ENCODE results near the gene EPHB3. TPM values are rescaled to one million over a fixed set of nuclear protein-coding genes. Genes with fewer than 3 reads are reported as not detected.

EPHB3 gene
- polyA plus RNA-seq, 4 donors = 25.5 to 32.1 (median 28.7) TPM

- DNase-seq (ENCODE audit: low read depth in 4 of 4, low spot score in 2 of 4) = no peak
These were observed 1.4 kb downstream of the EPHB3 start for GRCh38 chr3:184562878-184563560.

DNA sequence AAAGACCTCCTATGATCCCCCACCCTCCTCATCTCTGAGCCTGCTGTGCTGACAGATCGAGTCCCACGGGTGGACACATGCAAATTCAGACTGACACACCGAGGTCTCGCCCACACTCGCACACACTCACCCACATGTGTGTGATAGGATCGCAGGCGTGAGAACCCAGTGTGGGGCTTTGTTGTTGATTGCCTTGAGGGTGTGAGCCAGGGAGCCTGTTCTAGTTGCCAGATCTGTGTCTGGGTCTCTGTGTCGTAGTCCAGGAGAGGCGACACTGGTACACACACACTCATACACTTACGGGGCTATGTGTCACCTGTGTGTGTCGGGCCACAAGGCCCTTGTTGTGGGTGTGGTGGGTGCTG is 2.0 kb downstream of the EPHB3 start:
- no peak for DNase-seq (ENCODE audit: low read depth in 4 of 4, low spot score in 2 of 4)

DNA sequence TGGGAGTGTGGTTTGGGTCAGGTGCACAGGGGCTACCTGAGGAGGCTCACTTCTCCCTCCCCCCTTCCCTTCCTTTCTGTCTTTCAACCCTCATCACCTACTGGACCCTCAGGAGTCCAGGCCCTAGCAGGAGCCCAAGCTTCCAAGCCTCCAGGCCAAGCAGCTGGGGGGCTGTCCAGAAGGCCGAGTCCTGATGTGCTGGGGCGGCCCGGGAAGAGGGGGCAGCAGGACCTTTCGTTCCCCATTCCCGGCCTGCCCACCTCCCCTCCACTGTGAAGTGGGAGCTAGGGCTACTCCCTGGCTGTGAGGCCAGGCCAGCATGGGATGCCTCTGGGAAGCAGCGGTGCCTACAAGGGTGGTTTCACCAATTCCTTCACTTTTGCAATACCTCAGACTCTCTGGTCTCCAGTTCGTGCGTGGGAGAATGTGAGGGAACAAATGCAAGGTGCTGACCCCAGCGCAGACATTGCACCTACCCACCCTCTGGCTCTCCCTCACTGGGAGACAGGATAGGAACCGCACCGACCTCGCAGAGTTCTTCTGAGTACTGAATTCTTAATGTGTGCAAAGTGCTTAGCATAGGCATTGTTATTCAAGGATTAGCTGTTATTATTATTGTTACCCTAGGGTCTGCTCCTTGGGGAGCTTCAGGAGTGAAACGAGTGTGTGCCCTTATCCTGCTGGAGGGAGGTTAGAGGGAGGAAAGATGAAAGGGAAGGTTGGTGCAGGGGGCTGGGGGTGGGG is 2.5 kb downstream of the EPHB3 start:
- no peak for DNase-seq (ENCODE audit: low read depth in 4 of 4, low spot score in 2 of 4)

DNA sequence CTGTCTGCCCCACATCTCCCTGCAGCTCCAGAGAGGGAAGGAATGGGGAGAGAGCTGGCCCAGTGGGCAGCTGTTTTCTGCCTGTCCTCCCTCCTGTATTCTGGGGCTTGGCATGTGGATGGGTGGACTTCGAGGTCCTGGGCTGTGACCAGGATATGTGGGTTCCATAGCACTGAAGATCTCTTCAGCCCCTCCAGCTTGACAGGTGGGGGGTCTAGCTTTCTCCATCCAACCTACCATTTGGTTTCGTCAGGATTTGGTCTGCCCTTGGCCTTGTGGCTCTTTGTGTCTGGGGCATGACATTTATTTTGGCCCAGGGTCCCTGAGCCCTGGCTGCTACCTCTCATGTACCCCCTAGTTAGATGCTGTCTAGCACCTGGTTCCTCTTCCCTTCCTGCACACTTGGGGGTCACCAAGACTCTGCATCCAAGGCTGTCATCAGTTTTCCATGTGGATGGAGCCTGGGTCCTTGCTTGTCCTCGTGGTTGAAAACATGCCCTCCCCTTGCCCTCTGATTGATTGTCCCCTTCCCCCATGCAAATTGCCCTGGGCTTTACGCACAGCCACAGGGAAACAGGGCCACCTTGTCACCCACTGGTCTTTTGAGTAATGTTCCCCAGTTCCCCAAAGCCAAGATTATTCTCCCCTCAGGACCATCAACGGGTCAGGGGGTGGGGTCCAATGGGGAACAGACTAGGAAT is 3.2 kb downstream of the EPHB3 start:
- no peak for DNase-seq (ENCODE audit: low read depth in 4 of 4, low spot score in 2 of 4)

GRCh38 chr3:184565421-184566211 is 4.0 kb downstream of the EPHB3 start:
- no peak for DNase-seq (ENCODE audit: low read depth in 4 of 4, low spot score in 2 of 4)

DNA sequence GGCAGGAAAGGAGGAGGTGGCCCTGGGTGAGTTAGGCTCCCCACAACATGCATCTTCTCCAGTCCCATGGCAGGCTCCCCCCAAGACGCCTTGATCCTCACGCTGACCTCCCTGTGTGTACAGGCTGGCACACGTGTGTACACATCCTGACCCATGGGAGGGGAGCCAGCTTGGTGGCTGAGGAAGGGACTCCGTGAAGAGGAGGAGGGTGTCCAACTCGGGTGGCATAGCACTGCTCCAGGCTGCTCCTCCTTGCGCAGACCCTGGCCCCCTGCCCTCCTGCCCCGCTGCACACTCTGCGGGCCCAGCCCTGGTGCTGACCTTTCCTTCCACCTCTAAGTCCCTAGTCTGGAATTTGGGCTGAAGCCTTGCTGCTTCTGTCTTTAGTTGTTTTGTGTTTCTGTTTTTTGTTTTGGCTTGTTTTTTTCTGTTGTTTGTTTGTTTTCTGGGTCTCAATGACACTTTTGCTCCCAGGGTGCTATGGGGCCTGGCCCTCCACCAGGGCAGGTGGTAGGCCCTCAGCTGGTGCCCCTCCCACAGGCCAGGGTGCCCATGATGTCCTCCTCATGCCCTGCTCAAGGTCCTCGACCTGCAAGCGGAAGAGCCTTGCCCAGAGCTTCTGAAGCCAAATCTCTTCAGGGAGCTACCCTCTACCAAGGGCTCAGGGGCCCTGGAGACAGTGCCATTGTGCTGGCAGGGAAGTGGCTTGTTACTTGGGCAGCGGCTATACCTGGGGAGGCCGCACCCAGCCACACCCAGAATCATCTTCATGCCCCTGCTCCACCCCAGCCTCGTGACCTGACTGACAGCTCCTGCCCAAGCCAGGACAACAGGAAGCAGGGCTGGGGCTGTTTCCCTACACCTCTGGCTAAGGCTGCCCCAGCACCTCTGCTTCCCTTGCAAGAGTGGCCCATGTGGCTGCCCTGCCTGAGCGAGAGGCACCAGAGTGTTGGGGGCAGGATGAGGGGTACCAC is 5.1 kb downstream of the EPHB3 start:
- DNase-seq (ENCODE audit: low read depth in 4 of 4, low spot score in 2 of 4) = no peak

GRCh38 chr3:184567946-184568559 is 6.5 kb downstream of the EPHB3 start:
- DNase-seq (ENCODE audit: low read depth in 4 of 4, low spot score in 2 of 4) = no peak

- DNase-seq (ENCODE audit: low read depth in 4 of 4, low spot score in 2 of 4) = no peak
These were observed 7.0 kb downstream of the EPHB3 start for GRCh38 chr3:184568560-184568923.

- DNase-seq (ENCODE audit: low read depth in 4 of 4, low spot score in 2 of 4) = peak in 3 of 4 donors; percentile 84 to 92 (median 90)
These were observed 7.6 kb downstream of the EPHB3 start for GRCh38 chr3:184568924-184569829.

GRCh38 chr3:184570035-184570434 is 8.4 kb downstream of the EPHB3 start:
- DNase-seq (ENCODE audit: low read depth in 4 of 4, low spot score in 2 of 4) = no peak

DNA sequence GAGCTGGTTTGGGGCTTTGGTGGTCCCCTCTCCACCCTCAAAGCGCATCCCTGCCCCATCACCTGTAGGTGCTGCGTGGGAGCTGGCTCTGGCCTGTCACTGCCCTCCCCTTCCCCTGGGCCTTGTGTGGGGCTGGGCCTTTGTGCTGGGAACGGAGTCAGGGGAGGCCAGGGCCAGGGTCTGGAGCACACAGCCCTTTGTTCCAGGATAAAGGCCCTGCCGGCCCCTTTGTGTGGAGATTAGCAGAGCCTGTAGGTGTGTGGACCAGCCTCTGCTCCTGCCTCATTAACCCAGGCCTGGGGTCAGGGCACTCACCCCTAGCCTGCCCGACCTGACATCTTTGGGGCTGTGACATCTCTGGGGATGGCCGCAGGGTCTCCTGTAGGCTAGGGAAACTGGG is 8.9 kb downstream of the EPHB3 start:
- no peak for DNase-seq (ENCODE audit: low read depth in 4 of 4, low spot score in 2 of 4)

DNA sequence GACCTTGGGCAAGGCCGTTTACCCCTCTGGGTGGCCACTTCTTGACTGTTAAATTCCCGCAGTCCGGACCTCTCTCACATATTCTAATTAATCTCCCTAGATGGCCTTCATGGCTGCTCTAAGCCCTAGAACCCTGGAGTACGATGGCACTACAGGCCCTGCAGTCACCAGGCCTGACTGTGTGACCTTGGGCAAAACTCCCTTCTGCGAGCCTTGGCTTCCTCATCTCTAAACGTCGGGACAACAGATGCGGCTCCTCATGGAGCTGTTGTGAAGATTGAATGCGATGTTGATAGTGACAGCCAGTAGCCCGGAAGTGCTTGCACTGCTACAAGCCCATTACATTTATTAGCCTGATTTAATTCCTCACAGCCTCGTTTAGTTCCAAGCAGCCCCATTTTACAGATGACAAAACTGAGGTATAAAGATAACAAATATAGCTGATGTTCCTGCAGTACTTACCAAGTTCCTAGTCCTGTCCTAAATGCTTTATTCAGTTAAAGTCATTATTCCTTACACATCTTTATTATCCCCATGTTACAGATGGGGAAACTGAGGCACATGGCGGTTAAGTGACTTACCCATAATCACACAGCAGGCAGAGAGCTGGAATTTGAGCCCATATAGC is 10.3 kb downstream of the EPHB3 start:
- no peak for DNase-seq (ENCODE audit: low read depth in 4 of 4, low spot score in 2 of 4)

DNA sequence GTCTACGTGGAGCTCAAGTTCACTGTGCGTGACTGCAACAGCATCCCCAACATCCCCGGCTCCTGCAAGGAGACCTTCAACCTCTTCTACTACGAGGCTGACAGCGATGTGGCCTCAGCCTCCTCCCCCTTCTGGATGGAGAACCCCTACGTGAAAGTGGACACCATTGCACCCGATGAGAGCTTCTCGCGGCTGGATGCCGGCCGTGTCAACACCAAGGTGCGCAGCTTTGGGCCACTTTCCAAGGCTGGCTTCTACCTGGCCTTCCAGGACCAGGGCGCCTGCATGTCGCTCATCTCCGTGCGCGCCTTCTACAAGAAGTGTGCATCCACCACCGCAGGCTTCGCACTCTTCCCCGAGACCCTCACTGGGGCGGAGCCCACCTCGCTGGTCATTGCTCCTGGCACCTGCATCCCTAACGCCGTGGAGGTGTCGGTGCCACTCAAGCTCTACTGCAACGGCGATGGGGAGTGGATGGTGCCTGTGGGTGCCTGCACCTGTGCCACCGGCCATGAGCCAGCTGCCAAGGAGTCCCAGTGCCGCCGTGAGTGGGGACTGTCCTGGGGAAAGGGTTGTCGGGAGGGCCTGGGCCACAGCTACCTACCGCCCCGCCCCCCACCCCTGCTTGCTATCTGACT is 11.2 kb downstream of the EPHB3 start:
- DNase-seq (ENCODE audit: low read depth in 4 of 4, low spot score in 2 of 4) = no peak

GRCh38 chr3:184574515-184575417 is 13.2 kb downstream of the EPHB3 start:
- no peak for DNase-seq (ENCODE audit: low read depth in 4 of 4, low spot score in 2 of 4)

DNA sequence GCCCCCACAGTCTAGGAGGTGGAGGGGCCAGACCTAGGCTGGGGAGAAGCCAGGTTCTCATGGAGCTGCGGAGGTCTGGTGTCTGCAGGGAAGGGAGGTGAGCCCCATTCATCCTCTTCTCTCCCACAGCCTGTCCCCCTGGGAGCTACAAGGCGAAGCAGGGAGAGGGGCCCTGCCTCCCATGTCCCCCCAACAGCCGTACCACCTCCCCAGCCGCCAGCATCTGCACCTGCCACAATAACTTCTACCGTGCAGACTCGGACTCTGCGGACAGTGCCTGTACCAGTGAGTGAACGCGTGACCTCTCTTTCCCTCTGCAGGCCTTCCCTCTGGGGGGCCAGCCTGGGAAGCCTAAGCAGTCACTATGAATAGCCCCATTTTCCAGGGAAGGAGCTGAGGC is 14.1 kb downstream of the EPHB3 start:
- DNase-seq (ENCODE audit: low read depth in 4 of 4, low spot score in 2 of 4) = no peak

- no peak for DNase-seq (ENCODE audit: low read depth in 4 of 4, low spot score in 2 of 4)
These were observed 15.1 kb downstream of the EPHB3 start for GRCh38 chr3:184576457-184577240.

Data from left renal cortex interstitium (tissue), 4 donors.